Neural progenitor cell (in vitro differentiated cells): ENCODE measurements around the gene BSDC1. TPM values are rescaled to one million over a fixed set of nuclear protein-coding genes. Genes with fewer than 3 reads are reported as not detected.
A peak's percentile ranks its signal among the peaks of the same experiment; 100 is the strongest.

Experiments used
- DNase-seq: peaks from one replicate; pipeline ENCODE4 v3.0.0-alpha.2; 2016; ENCODE audit warnings: low spot score
- H2AFZ ChIP-seq: fragments of 200-600 bp; sonication (generic); replicated peaks from 2 replicates; pipeline ENCODE4 v1.6.1; 2016; ENCODE audit warnings: antibody characterized with exemption
- H3F3A ChIP-seq: fragments of 200-600 bp; sonication (generic); 2 replicates; pipeline ENCODE4 v1.6.1; 2016; ENCODE audit warnings: antibody characterized with exemption, low read depth
- H3K27ac ChIP-seq: fragments of 200-600 bp; sonication (generic); 2 replicates; pipeline ENCODE4 v1.5.1; 2016; ENCODE audit warnings: mild to moderate bottlenecking
- H3K27me3 ChIP-seq: fragments of 200-600 bp; sonication (generic); 2 replicates; pipeline ENCODE4 v1.6.1; 2016; ENCODE audit warnings: mild to moderate bottlenecking, moderate library complexity
- H3K36me3 ChIP-seq: fragments of 200-600 bp; sonication (generic); 2 replicates; pipeline ENCODE4 v1.5.1; 2016
- H3K4me1 ChIP-seq: fragments of 200-600 bp; sonication (generic); 2 replicates; pipeline ENCODE4 v1.6.1; 2016; ENCODE audit warnings: mixed run types
- H3K4me2 ChIP-seq: fragments of 200-600 bp; sonication (generic); 2 replicates; pipeline ENCODE4 v1.6.1; 2016
- H3K4me3 ChIP-seq: fragments of 200-600 bp; sonication (generic); 2 replicates; pipeline ENCODE4 v1.5.1; 2016
- H3K79me2 ChIP-seq: fragments of 200-600 bp; sonication (generic); 2 replicates; pipeline ENCODE4 v1.6.1; 2016; ENCODE audit warnings: low read depth
- H3K9ac ChIP-seq: fragments of 200-600 bp; sonication (generic); 2 replicates; pipeline ENCODE4 v1.6.1; 2016
- H3K9me3 ChIP-seq: fragments of 200-600 bp; sonication (generic); 2 replicates; pipeline ENCODE4 v1.5.1; 2016; ENCODE audit warnings: low read depth
- H4K20me1 ChIP-seq: fragments of 200-600 bp; sonication (generic); 2 replicates; pipeline ENCODE4 v1.6.1; 2016; ENCODE audit warnings: low read depth
- H3K27ac Mint-ChIP-seq: 3 replicates; pipeline ENCODE4 v1.8.0; 2021; ENCODE audit warnings: mixed read lengths
- H3K27me3 Mint-ChIP-seq: 2 replicates; pipeline ENCODE4 v1.8.0; 2022; ENCODE audit warnings: low read depth, mild to moderate bottlenecking, inconsistent platforms, moderate library complexity, mixed read lengths; ENCODE audit not compliant: insufficient read depth
- H3K36me3 Mint-ChIP-seq: 3 replicates; pipeline ENCODE4 v1.8.0; 2021; ENCODE audit warnings: mixed read lengths
- H3K4me1 Mint-ChIP-seq: 3 replicates; pipeline ENCODE4 v1.8.0; 2021; ENCODE audit warnings: mixed read lengths
- H3K4me3 Mint-ChIP-seq: 3 replicates; pipeline ENCODE4 v1.8.0; 2021; ENCODE audit warnings: mild to moderate bottlenecking, moderate library complexity, mixed read lengths
- H3K9me3 Mint-ChIP-seq: 3 replicates; pipeline ENCODE4 v1.8.0; 2020; ENCODE audit warnings: mixed read lengths
- EZH2 ChIP-seq: fragments of 200-600 bp; sonication (generic); IDR thresholded peaks from 2 replicates; pipeline ENCODE4 v1.6.1; 2017; ENCODE audit warnings: antibody characterized with exemption, mild to moderate bottlenecking, moderate library complexity
- EZH2phosphoT487 ChIP-seq: fragments of 200-600 bp; sonication (generic); IDR thresholded peaks from 2 replicates; pipeline ENCODE4 v1.6.1; 2017; ENCODE audit warnings: antibody characterized with exemption
- total RNA-seq: library from RNA; depleted of rRNA; stranded (reverse); fragments of >200 nt; gene quantifications from 2 replicates; pipeline ENCODE4 v1.2.3, GENCODE V29; 2015; ENCODE audit warnings: low replicate concordance
- TF ChIP-seq, protein P1 (sequence below): fragments of 200-600 bp; sonication (generic); IDR thresholded peaks from 2 replicates; pipeline ENCODE4 v1.5.1; 2017; ENCODE audit warnings: antibody characterized with exemption, mild to moderate bottlenecking

Gene BSDC1
- total RNA-seq, 1 donor from 2014 or later: 47.5 TPM

DNA sequence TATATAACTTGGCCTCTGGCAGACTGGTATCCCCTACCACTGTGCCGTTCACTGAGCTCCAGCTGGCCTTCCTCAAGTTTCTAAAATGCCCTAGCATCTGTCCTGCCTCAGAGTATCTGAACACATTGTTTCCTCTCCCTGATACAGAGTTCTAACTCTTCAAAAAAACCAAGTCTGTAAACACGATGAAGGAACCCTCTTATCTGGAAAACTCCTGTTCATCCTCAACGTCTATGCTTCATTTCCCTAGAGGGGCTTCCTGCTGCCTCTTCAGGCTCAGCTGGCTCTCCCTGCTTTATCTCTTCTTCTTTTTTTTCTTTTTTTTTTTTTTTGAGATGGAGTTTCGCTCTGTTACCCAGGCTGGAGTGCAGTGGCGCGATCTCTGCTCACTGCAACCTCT lies 5.6 kb downstream of the BSDC1 start:
- Histone ChIP-seq H3K4me2 (no peak overlapping the region), H3F3A (no peaks in the 10 kb centered on the region), H3K4me3 (no peak overlapping the region), H3K27ac (no peak overlapping the region), H3K9ac (no peak overlapping the region), H3K4me1 (peaks cover 7% of the 10 kb centered on the region), H4K20me1 (peaks cover 16% of the 10 kb centered on the region), H3K9me3 (no peaks in the 10 kb centered on the region), H2AFZ (no peak overlapping the region), H3K36me3 (no peaks in the 10 kb centered on the region), H3K27me3 (no peaks in the 10 kb centered on the region), H3K79me2 (peaks cover 27% of the 10 kb centered on the region)
- Mint-ChIP-seq H3K27ac (no peak overlapping the region), H3K36me3 (peaks cover 9% of the 10 kb centered on the region), H3K9me3 (no peaks in the 10 kb centered on the region), H3K4me3 (no peak overlapping the region), H3K4me1 (peaks cover 11% of the 10 kb centered on the region), H3K27me3 (no peaks in the 10 kb centered on the region)
- no peak for TF ChIP-seq EZH2
- TF ChIP-seq, protein P1, sequence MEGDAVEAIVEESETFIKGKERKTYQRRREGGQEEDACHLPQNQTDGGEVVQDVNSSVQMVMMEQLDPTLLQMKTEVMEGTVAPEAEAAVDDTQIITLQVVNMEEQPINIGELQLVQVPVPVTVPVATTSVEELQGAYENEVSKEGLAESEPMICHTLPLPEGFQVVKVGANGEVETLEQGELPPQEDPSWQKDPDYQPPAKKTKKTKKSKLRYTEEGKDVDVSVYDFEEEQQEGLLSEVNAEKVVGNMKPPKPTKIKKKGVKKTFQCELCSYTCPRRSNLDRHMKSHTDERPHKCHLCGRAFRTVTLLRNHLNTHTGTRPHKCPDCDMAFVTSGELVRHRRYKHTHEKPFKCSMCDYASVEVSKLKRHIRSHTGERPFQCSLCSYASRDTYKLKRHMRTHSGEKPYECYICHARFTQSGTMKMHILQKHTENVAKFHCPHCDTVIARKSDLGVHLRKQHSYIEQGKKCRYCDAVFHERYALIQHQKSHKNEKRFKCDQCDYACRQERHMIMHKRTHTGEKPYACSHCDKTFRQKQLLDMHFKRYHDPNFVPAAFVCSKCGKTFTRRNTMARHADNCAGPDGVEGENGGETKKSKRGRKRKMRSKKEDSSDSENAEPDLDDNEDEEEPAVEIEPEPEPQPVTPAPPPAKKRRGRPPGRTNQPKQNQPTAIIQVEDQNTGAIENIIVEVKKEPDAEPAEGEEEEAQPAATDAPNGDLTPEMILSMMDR: no peak
- TF ChIP-seq EZH2phosphoT487: no peak
- no peak for DNase-seq

DNA sequence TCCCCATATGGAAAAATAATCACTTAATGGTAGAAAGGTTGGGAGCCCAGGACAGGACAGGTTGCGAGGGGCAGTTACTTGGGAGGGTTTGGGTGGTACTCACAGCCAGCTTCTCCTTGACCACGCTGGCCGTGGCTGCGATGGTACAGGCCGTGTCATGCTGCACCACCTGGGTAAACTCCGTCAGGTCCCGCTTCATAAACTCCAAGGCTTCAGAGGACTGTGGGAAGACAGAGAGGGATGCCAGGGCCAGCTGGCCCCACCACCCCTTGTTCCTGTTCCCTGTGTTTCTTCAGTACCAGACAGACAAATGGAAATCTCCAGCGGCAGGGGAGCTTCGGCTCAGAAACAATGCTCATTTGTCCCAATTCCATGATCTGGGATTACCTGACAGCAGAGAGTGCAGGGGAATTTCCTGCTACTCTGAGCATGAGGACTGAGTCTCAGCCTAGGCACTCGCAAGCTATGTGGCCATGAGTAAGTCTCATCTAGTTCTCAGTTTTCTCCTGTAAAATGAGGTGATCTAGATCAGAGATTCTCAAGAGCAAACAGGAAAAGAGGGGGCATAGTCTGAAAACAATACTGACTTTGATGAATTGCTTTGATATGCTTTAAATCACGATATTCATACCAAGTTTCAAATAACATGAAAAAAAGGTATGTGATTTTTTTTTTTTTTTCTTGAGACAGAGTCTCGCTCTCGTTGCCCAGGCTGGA lies 7.4 kb downstream of the BSDC1 start:
- no peak for DNase-seq
- Histone ChIP-seq H3K9me3 (no peaks in the 10 kb centered on the region), H3F3A (no peaks in the 10 kb centered on the region), H3K79me2 (peaks cover 9% of the 10 kb centered on the region), H4K20me1 (peaks cover 10% of the 10 kb centered on the region), H3K27ac (no peak overlapping the region), H3K4me1 (no peaks in the 10 kb centered on the region), H3K9ac (no peak overlapping the region), H3K4me2 (no peak overlapping the region), H3K27me3 (no peaks in the 10 kb centered on the region), H3K4me3 (no peak overlapping the region), H2AFZ (no peak overlapping the region), H3K36me3 (no peaks in the 10 kb centered on the region)
- Mint-ChIP-seq H3K4me1 (no peaks in the 10 kb centered on the region), H3K27ac (no peak overlapping the region), H3K4me3 (no peak overlapping the region), H3K9me3 (no peaks in the 10 kb centered on the region), H3K36me3 (peaks cover 12% of the 10 kb centered on the region), H3K27me3 (no peaks in the 10 kb centered on the region)
- TF ChIP-seq EZH2 (no peak), EZH2phosphoT487 (no peak)
- TF ChIP-seq, protein P1: no peak

DNA sequence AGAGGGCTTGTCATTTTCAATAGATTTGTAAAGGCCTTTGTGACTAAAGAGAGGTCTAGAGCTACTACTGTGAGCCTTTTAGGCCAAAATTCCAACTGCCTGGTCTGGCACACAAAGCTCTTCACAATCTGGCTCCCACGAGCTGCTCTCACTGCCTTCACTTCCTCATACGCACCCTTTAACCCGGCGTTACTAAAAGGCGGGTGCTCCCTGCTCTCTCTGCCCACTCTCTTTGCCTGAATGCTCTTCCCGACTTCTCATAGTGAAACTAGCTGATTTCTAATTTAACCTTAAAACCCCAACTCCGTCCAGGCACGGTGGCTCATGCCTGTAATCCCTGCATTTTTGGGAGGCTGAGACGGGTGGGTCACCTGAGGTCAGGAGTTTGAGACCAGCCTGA lies 14.2 kb downstream of the BSDC1 start:
- no peak for TF ChIP-seq EZH2
- Histone ChIP-seq H3K4me1 (no peaks in the 10 kb centered on the region), H3K79me2 (no peaks in the 10 kb centered on the region), H3K4me3 (no peak overlapping the region), H3F3A (no peaks in the 10 kb centered on the region), H3K36me3 (peaks cover 5% of the 10 kb centered on the region), H4K20me1 (no peaks in the 10 kb centered on the region), H3K4me2 (no peak overlapping the region), H3K27ac (no peak overlapping the region), H3K9ac (no peak overlapping the region), H3K27me3 (no peaks in the 10 kb centered on the region), H2AFZ (no peak overlapping the region), H3K9me3 (no peaks in the 10 kb centered on the region)
- Mint-ChIP-seq H3K4me1 (peaks cover 14% of the 10 kb centered on the region), H3K27me3 (no peaks in the 10 kb centered on the region), H3K9me3 (no peaks in the 10 kb centered on the region), H3K27ac (peak overlapping the region; percentile 55), H3K4me3 (no peak overlapping the region), H3K36me3 (peaks cover 27% of the 10 kb centered on the region)
- DNase-seq: no peak

DNA sequence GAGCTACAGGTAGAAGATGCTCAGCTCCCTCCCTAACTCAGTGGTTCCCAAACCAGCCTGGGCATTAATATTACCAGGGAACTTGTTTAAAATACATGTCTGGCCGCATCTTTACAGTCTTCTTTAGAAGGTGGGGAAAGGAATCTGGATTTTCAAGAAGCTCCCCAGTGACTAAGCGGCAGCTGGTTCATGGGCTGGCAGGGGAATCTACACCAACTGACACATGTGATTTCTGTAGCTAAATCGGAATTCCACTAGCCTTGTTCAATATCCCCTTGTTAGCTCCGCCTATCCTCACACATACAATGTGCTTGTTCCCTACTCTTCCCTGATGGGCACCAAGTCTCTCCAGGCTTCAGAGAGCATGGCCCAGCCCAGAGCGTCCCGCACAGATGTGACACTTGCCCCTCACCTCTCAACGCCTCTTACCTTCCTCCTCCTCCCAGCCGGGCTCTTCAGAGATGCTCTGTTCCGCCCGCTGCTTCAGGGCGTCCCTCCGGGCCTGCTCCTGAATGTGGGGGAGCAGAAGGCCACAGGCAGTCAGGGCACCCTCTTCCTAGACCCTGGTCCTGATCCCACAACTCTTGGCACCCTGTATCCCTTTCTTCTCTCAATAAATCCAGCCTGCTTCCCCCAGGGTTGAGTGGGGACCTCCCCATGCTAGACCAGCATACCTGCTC lies 16.6 kb downstream of the BSDC1 start:
- Mint-ChIP-seq H3K36me3 (peaks cover 30% of the 10 kb centered on the region), H3K4me3 (no peak overlapping the region), H3K9me3 (no peaks in the 10 kb centered on the region), H3K27me3 (peaks cover 6% of the 10 kb centered on the region), H3K27ac (no peak overlapping the region), H3K4me1 (peaks cover 14% of the 10 kb centered on the region)
- no peaks in the 10 kb centered on the region for H3K27me3 ChIP-seq
- H3F3A ChIP-seq: no peaks in the 10 kb centered on the region
- H3K27ac ChIP-seq: no peak overlapping the region
- peaks cover 5% of the 10 kb centered on the region for H3K36me3 ChIP-seq
- no peak for TF ChIP-seq EZH2
- TF ChIP-seq, protein P1: no peak
- no peak for TF ChIP-seq EZH2phosphoT487
- H4K20me1 ChIP-seq: no peaks in the 10 kb centered on the region
- H3K9ac ChIP-seq: no peak overlapping the region
- no peaks in the 10 kb centered on the region for H3K79me2 ChIP-seq
- no peak for DNase-seq
- no peaks in the 10 kb centered on the region for H3K4me1 ChIP-seq
- no peak overlapping the region for H2AFZ ChIP-seq
- no peaks in the 10 kb centered on the region for H3K9me3 ChIP-seq
- no peak overlapping the region for H3K4me3 ChIP-seq
- no peak overlapping the region for H3K4me2 ChIP-seq
